Measurements from ENCODE around the gene NFATC3. TPM values are rescaled to one million over a fixed set of nuclear protein-coding genes. Genes with fewer than 3 reads are reported as not detected.

Gene NFATC3
- total RNA-seq, 2 donors from 2014 or later: 27.4 to 30.1 TPM

DNA sequence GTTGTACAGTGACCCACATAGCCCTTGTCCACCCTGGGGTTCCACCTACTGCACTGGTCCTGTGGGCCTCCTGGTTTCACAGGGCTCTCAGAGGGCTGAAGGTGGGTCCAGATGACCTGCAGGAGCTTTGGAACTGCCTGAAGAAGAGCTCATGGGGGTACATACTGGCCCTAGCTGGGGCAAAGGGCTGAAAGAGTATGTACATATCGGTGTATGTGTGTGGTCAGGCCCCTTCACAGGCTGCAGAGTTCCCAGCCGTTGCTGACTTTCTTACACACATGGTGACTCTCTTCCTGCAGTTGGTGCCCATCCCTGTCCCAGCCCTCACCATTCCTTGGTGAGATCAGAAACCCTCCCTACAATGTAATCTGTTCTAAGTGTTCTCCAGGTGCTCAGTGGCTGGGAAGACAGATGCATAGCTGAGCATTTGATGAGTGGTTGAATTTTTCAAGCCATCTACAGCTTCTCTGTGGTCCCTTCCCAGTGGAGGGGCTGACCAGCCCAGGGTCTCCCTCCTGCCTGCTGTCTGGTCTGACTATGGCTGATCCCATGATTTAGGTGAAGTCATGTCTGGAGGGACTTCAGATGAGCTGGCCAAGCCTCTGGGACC is 2.4 kb upstream of the NFATC3 start:
- H3K9ac ChIP-seq (ENCODE audit: extremely low read depth, low read length, poor library complexity, severe bottlenecking): no peak overlapping the region
- Mint-ChIP-seq H3K4me3 (no peak overlapping the region), H3K27me3 (ENCODE audit: insufficient read depth) (no peaks in the 10 kb centered on the region), H3K27ac (no peak overlapping the region), H3K9me3 (no peaks in the 10 kb centered on the region), H3K4me1 (peaks cover 20% of the 10 kb centered on the region), H3K36me3 (ENCODE audit: low read depth) (peaks cover 11% of the 10 kb centered on the region)
- H3K27me3 ChIP-seq (ENCODE audit: control insufficient read depth, insufficient read depth, low read length, poor library complexity, severe bottlenecking): no peaks in the 10 kb centered on the region
- TF ChIP-seq, protein P1, sequence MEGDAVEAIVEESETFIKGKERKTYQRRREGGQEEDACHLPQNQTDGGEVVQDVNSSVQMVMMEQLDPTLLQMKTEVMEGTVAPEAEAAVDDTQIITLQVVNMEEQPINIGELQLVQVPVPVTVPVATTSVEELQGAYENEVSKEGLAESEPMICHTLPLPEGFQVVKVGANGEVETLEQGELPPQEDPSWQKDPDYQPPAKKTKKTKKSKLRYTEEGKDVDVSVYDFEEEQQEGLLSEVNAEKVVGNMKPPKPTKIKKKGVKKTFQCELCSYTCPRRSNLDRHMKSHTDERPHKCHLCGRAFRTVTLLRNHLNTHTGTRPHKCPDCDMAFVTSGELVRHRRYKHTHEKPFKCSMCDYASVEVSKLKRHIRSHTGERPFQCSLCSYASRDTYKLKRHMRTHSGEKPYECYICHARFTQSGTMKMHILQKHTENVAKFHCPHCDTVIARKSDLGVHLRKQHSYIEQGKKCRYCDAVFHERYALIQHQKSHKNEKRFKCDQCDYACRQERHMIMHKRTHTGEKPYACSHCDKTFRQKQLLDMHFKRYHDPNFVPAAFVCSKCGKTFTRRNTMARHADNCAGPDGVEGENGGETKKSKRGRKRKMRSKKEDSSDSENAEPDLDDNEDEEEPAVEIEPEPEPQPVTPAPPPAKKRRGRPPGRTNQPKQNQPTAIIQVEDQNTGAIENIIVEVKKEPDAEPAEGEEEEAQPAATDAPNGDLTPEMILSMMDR (conservative IDR thresholded peaks at IDR 0.05): no peak
- H3K4me3 ChIP-seq (ENCODE audit: low read length): no peak overlapping the region
- WGBS, 2 experiments (ENCODE audit: insufficient coverage in 1 of 2, insufficient read length in 1 of 2): 93 to 100% methylated on average over 2 of the region's 2 CpGs
- H3K9me3 ChIP-seq (ENCODE audit: control insufficient read depth, low read length): no peaks in the 10 kb centered on the region
- peaks cover 12% of the 10 kb centered on the region for H3K4me1 ChIP-seq (ENCODE audit: control insufficient read depth, insufficient read depth, low read length)
- H3K27ac ChIP-seq (ENCODE audit: low read depth, low read length): no peak overlapping the region
- H3K36me3 ChIP-seq (ENCODE audit: control insufficient read depth, insufficient read depth, low read length): no peaks in the 10 kb centered on the region
- DNase-seq: no peak

DNA sequence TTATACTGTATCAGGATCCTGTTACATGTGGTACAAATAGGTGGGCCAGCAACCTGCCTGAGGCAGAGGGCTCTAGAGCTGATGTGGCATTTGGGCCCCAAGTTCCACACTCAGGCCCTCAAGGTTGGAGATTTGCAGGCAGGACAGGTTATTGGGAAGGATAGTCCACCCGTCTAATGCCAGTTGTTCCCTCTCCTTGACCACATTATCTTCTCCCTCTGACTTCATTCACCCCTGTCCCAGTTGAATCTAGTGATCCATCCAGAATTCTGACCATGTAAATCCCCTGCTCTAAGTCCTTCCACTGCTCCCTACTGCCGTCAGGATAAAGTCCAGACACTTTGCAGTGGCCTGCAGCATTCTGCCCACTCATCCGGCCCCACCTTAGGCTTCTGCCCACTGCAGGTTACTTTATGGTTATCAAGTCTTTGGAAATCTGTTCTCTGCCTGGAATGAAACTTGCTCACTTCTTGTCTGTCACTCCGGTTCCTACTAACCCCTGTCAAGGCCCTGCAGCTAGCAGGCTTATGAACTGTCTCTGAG is 1.9 kb upstream of the NFATC3 start:
- WGBS, 2 experiments (ENCODE audit: insufficient coverage in 1 of 2, insufficient read length in 1 of 2): 91 to 100% methylated on average over 3 to 4 of the region's 4 CpGs
- TF ChIP-seq, protein P1 (conservative IDR thresholded peaks at IDR 0.05): no peak
- H3K27me3 ChIP-seq (ENCODE audit: control insufficient read depth, insufficient read depth, low read length, poor library complexity, severe bottlenecking): no peaks in the 10 kb centered on the region
- H3K4me1 Mint-ChIP-seq: peaks cover 20% of the 10 kb centered on the region
- peak overlapping the region; percentile 97 for H3K4me3 Mint-ChIP-seq
- H3K36me3 Mint-ChIP-seq (ENCODE audit: low read depth): peaks cover 6% of the 10 kb centered on the region
- H3K9ac ChIP-seq (ENCODE audit: extremely low read depth, low read length, poor library complexity, severe bottlenecking): no peak overlapping the region
- H3K27ac Mint-ChIP-seq: peak overlapping the region; percentile 74
- no peaks in the 10 kb centered on the region for H3K27me3 Mint-ChIP-seq (ENCODE audit: insufficient read depth)
- no peaks in the 10 kb centered on the region for H3K9me3 ChIP-seq (ENCODE audit: control insufficient read depth, low read length)
- peak overlapping the region; percentile 99 for H3K27ac ChIP-seq (ENCODE audit: low read depth, low read length)
- no peaks in the 10 kb centered on the region for H3K36me3 ChIP-seq (ENCODE audit: control insufficient read depth, insufficient read depth, low read length)
- peaks cover 12% of the 10 kb centered on the region for H3K4me1 ChIP-seq (ENCODE audit: control insufficient read depth, insufficient read depth, low read length)
- no peaks in the 10 kb centered on the region for H3K9me3 Mint-ChIP-seq
- no peak for DNase-seq
- peak overlapping the region; percentile 92 for H3K4me3 ChIP-seq (ENCODE audit: low read length)

- Histone ChIP-seq H3K9ac (ENCODE audit: extremely low read depth, low read length, poor library complexity, severe bottlenecking) (peak overlapping the region; percentile 82), H3K27ac (ENCODE audit: low read depth, low read length) (peak overlapping the region; percentile 99), H3K9me3 (ENCODE audit: control insufficient read depth, low read length) (no peaks in the 10 kb centered on the region), H3K4me1 (ENCODE audit: control insufficient read depth, insufficient read depth, low read length) (peaks cover 14% of the 10 kb centered on the region), H3K36me3 (ENCODE audit: control insufficient read depth, insufficient read depth, low read length) (no peaks in the 10 kb centered on the region), H3K4me3 (ENCODE audit: low read length) (peak overlapping the region; percentile 92), H3K27me3 (ENCODE audit: control insufficient read depth, insufficient read depth, low read length, poor library complexity, severe bottlenecking) (no peaks in the 10 kb centered on the region)
- Mint-ChIP-seq H3K4me3 (peak overlapping the region; percentile 97), H3K27me3 (ENCODE audit: insufficient read depth) (no peaks in the 10 kb centered on the region), H3K9me3 (no peaks in the 10 kb centered on the region), H3K36me3 (ENCODE audit: low read depth) (peaks cover 5% of the 10 kb centered on the region), H3K4me1 (peaks cover 23% of the 10 kb centered on the region), H3K27ac (peak overlapping the region; percentile 74)
- 31 to 35% methylated on average over 12 to 21 of the region's 21 CpGs for WGBS, 2 experiments (ENCODE audit: insufficient coverage in 1 of 2, insufficient read length in 1 of 2)
- TF ChIP-seq, protein P1 (conservative IDR thresholded peaks at IDR 0.05): peak; percentile 32
- no peak for DNase-seq
These were observed 1.2 kb upstream of the NFATC3 start for GRCh38 chr16:68083861-68084503.
